ENCODE measurements around the gene NDUFAF3. TPM values are rescaled to one million over a fixed set of nuclear protein-coding genes. Genes with fewer than 3 reads are reported as not detected.
"Not testable (repeated sequence)": the region's sequence is repeated elsewhere in the genome, so short reads cannot be mapped to it uniquely, and the experiment has no call there.

The NDUFAF3 gene
- total RNA-seq, 3 donors from 2014 or later, result 61.0 to 69.9 (median 63.2) TPM

- ATAC-seq (no peak), DNase-seq (no peak)
- no peaks in the 10 kb centered on the region for H3K9me3 ChIP-seq
- H3K4me3 ChIP-seq, result no peak overlapping the region
- TF ChIP-seq CTCF (IDR thresholded peaks at IDR 0.05), result no peak
- H3K36me3 ChIP-seq (ENCODE audit: low read depth), result no peaks in the 10 kb centered on the region
- intact Hi-C loops (cut with DNase I, micrococcal nuclease), result no loop called here
- peaks cover 9% of the 10 kb centered on the region for H3K4me1 ChIP-seq (ENCODE audit: low read depth)
These were observed 16.6 kb upstream of the NDUFAF3 start for GRCh38 chr3:49005303-49005680.

- Histone ChIP-seq H3K4me3 (no peak overlapping the region), H3K4me1 (ENCODE audit: low read depth) (peaks cover 9% of the 10 kb centered on the region), H3K36me3 (ENCODE audit: low read depth) (no peaks in the 10 kb centered on the region), H3K9me3 (no peaks in the 10 kb centered on the region)
- DNase-seq (no peak), ATAC-seq (no peak)
- no peak for TF ChIP-seq CTCF (IDR thresholded peaks at IDR 0.05)
- intact Hi-C loops (cut with DNase I, micrococcal nuclease), result no loop called here
These were observed 15.9 kb upstream of the NDUFAF3 start for GRCh38 chr3:49005998-49006397.

- ATAC-seq, result peak; percentile 0
These were observed 15.4 kb upstream of the NDUFAF3 start for GRCh38 chr3:49006408-49007067.

GRCh38 chr3:49007068-49007770, 14.7 kb upstream of the NDUFAF3 start, which contains the start of gene WDR6:
Gene WDR6 (plus strand): TSS chr3:49007391. CDS start chr3:49007432, 41 bp downstream.
- Histone ChIP-seq H3K4me3 (peak within 1 kb of the TSS; percentile 51), H3K4me1 (ENCODE audit: low read depth) (peaks cover 9% of the 10 kb centered on the region), H3K9me3 (no peaks in the 10 kb centered on the region), H3K36me3 (ENCODE audit: low read depth) (no peaks in the 10 kb centered on the region)
- intact Hi-C loops (cut with DNase I, micrococcal nuclease), result no loop called here
- DNase-seq, result peak; percentile 97 to 99 (median 97)
- no peak for TF ChIP-seq CTCF (IDR thresholded peaks at IDR 0.05)
- peak; percentile 89 for ATAC-seq

More at GRCh38 chr3:49006408-49007067, 15.4 kb upstream of the NDUFAF3 start:
- H3K4me1 ChIP-seq (ENCODE audit: low read depth), result peaks cover 9% of the 10 kb centered on the region
- intact Hi-C loops (cut with DNase I, micrococcal nuclease), result no loop called here
- no peaks in the 10 kb centered on the region for H3K9me3 ChIP-seq
- DNase-seq, result peak in 1 of 3 donors; percentile 76
- TF ChIP-seq CTCF (IDR thresholded peaks at IDR 0.05), result no peak
- peak overlapping the region; percentile 51 for H3K4me3 ChIP-seq
- no peaks in the 10 kb centered on the region for H3K36me3 ChIP-seq (ENCODE audit: low read depth)

- Histone ChIP-seq H3K36me3 (ENCODE audit: low read depth) (no peaks in the 10 kb centered on the region), H3K4me3 (peak overlapping the region; percentile 51), H3K4me1 (ENCODE audit: low read depth) (peaks cover 9% of the 10 kb centered on the region), H3K9me3 (no peaks in the 10 kb centered on the region)
- ATAC-seq (peak; percentile 87), DNase-seq (peak; percentile 92 to 97 (median 96))
- intact Hi-C loops (cut with DNase I, micrococcal nuclease), result no loop called here
- TF ChIP-seq CTCF (IDR thresholded peaks at IDR 0.05), result no peak
These were observed 14.0 kb upstream of the NDUFAF3 start for GRCh38 chr3:49007771-49008528.

GRCh38 chr3:49008627-49009026, 13.3 kb upstream of the NDUFAF3 start:
- intact Hi-C loops (cut with DNase I, micrococcal nuclease); DNase-seq; H3K36me3 ChIP-seq (ENCODE audit: low read depth); H3K9me3 ChIP-seq; ATAC-seq; H3K4me1 ChIP-seq (ENCODE audit: low read depth); H3K4me3 ChIP-seq: not testable (repeated sequence)

Data from mucosa of descending colon (tissue), 3 donors.